HepG2 (cell line): Measurements from ENCODE around the gene SPACDR. TPM values are rescaled to one million over a fixed set of nuclear protein-coding genes. Genes with fewer than 3 reads are reported as not detected.
A peak's percentile ranks its signal among the peaks of the same experiment; 100 is the strongest.

Source experiments
- ATAC-seq: fragments of 200-7000 bp; cut with Tn5 transposase; 3 replicates; pipeline ENCODE4 v1.9.1; 2020; ENCODE audit warnings: mild to moderate bottlenecking, moderate library complexity
- BruUV-seq: library from RNA; stranded (reverse); fragments of 400-500 nt; replicated peaks from 2 replicates; lab custom pipeline; 2021; lab: Mats Ljungman, UMichigan
- CTCF ChIA-PET: fragments of 300-600 bp; formaldehyde crosslinking; extraction: SDS; loops from one replicate; lab custom pipeline; 2021; ENCODE audit warnings: low total read pairs, inconsistent platforms, low intra/inter-chr PET ratio; lab: Yijun Ruan, JAX
- POLR2A ChIA-PET: fragments of 350-600 bp; sonication (Branson Sonifier 250); formaldehyde crosslinking; loops from one replicate; lab custom pipeline; 2020; ENCODE audit warnings: antibody characterized with exemption, inconsistent platforms; lab: Yijun Ruan, JAX
- DNase-seq: peaks from one replicate; pipeline ENCODE4 v3.0.0-alpha.2; 2015; ENCODE audit warnings: low spot score
- FAIRE-seq: peaks from 3 replicates; lab custom pipeline; 2011; peaks lifted over from hg19 to GRCh38; lab: Jason Lieb, UNC
- H2AFZ ChIP-seq: one replicate; pipeline ENCODE4 v1.6.1; 2011; ENCODE audit warnings: low read length, inconsistent platforms
- H3K27ac ChIP-seq: fragments of 300-600 bp; 3 replicates; pipeline ENCODE4 v1.8.0; 2011; ENCODE audit warnings: mixed run types, mild to moderate bottlenecking, mixed read lengths, low read length, inconsistent platforms; ENCODE audit not compliant: insufficient read depth; ENCODE audit errors: extremely low read length
- H3K27me3 ChIP-seq, 2 experiments: fragments of 200-600 bp in 1 of 2; 2 replicates in 1 of 2; 3 replicates in 1 of 2; pipeline versions ENCODE4 v1.6.0 to v1.8.0; 2011; ENCODE audit warnings: low read length in 2 of 2, mild to moderate bottlenecking in 2 of 2, moderate library complexity in 2 of 2, inconsistent platforms in 1 of 2; ENCODE audit not compliant: insufficient read depth in 2 of 2, control insufficient read depth in 1 of 2
- H3K36me3 ChIP-seq, 2 experiments: fragments of 200-600 bp in 1 of 2; replicated peaks in 1 of 2; 2 replicates in 1 of 2; 3 replicates in 1 of 2; pipeline versions ENCODE4 v1.5.1 to v1.8.0; 2011; ENCODE audit warnings: low read length in 2 of 2, inconsistent platforms in 1 of 2; ENCODE audit not compliant: insufficient read depth in 2 of 2, control insufficient read depth in 1 of 2
- H3K4me1 ChIP-seq: 2 replicates; pipeline ENCODE4 v1.5.1; 2012; ENCODE audit warnings: low read length, inconsistent platforms; ENCODE audit not compliant: insufficient read depth
- H3K4me2 ChIP-seq: 2 replicates; pipeline ENCODE4 v1.6.0; 2011; ENCODE audit warnings: low read depth, low read length, inconsistent platforms
- H3K4me3 ChIP-seq, 3 experiments: fragments of 200-600 bp in 1 of 3; sonication (generic), shearing (Covaris generic) in 1 of 3; replicated peaks in 1 of 3; 2 replicates each; pipeline ENCODE4 v1.5.1; 2011 to 2016; ENCODE audit warnings: low read length in 3 of 3, inconsistent platforms in 2 of 3, low read depth in 2 of 3, mild to moderate bottlenecking in 2 of 3, control low read depth in 1 of 3, mixed read lengths in 1 of 3; ENCODE audit not compliant: insufficient read depth in 1 of 3
- H3K79me2 ChIP-seq: one replicate; pipeline ENCODE4 v1.6.1; 2011; ENCODE audit warnings: low read length, inconsistent platforms; ENCODE audit not compliant: insufficient read depth
- H3K9ac ChIP-seq: 2 replicates; pipeline ENCODE4 v1.6.0; 2011; ENCODE audit warnings: mild to moderate bottlenecking, low read depth, low read length, inconsistent platforms; ENCODE audit not compliant: insufficient read depth
- H3K9me3 ChIP-seq: 2 replicates; pipeline ENCODE4 v1.5.1; 2012; ENCODE audit warnings: mild to moderate bottlenecking, low read length
- H4K20me1 ChIP-seq: 2 replicates; pipeline ENCODE4 v1.6.0; 2011; ENCODE audit warnings: inconsistent platforms, mild to moderate bottlenecking, low read length, moderate library complexity; ENCODE audit not compliant: insufficient read depth
- ARID2 ChIP-seq: sonication (generic); formaldehyde crosslinking; IDR thresholded peaks from 2 replicates; pipeline ENCODE4 v1.8.1; 2022; ENCODE audit warnings: mild to moderate bottlenecking, missing genetic modification reagents, borderline replicate concordance
- ATF6 ChIP-seq: sonication (generic); formaldehyde crosslinking; conservative IDR thresholded peaks from 2 replicates; pipeline ENCODE4 v1.4.0; 2020; ENCODE audit warnings: missing genetic modification reagents
- BHLHE40 ChIP-seq: IDR thresholded peaks from 2 replicates; pipeline ENCODE4 v1.6.1; 2011; ENCODE audit warnings: low read length, improper control_type of control experiment
- NFE2L2 ChIP-seq: fragments of 150-350 bp; IDR thresholded peaks from 2 replicates; pipeline ENCODE4 v1.6.1; 2014; ENCODE audit warnings: low read length
- PCBP2 ChIP-seq: fragments of 200-400 bp; formaldehyde crosslinking; optimal IDR thresholded peaks from 2 replicates; pipeline ENCODE3; 2018; ENCODE audit warnings: low read length, low read depth; ENCODE audit not compliant: poor library complexity, severe bottlenecking
- RCOR2 ChIP-seq: IDR thresholded peaks from 2 replicates; pipeline ENCODE4 v1.6.1; 2016; ENCODE audit warnings: missing biosample characterization, missing genetic modification reagents
- ZNF121 ChIP-seq: sonication (generic); formaldehyde crosslinking; IDR thresholded peaks from 2 replicates; pipeline ENCODE4 v1.5.0; 2020; ENCODE audit warnings: mild to moderate bottlenecking, missing genetic modification reagents
- ZNF577 ChIP-seq: sonication (generic); formaldehyde crosslinking; IDR thresholded peaks from 2 replicates; pipeline ENCODE4 v1.4.0; 2020; ENCODE audit warnings: mild to moderate bottlenecking, low read depth, missing genetic modification reagents, borderline replicate concordance
- ZNF598 ChIP-seq: sonication (generic); formaldehyde crosslinking; IDR thresholded peaks from 2 replicates; pipeline ENCODE4 v1.5.1; 2020; ENCODE audit warnings: mild to moderate bottlenecking, missing genetic modification reagents, borderline replicate concordance
- ZNF788 ChIP-seq: sonication (generic); formaldehyde crosslinking; IDR thresholded peaks from 2 replicates; pipeline ENCODE4 v1.5.0; 2020; ENCODE audit warnings: mild to moderate bottlenecking, missing genetic modification reagents, borderline replicate concordance
- WGBS: methylation state at CpG from one replicate; pipeline ENCODE4 v1.1.6; 2017; ENCODE audit warnings: low lambda C conversion rate; 5-methylcytosine and 5-hydroxymethylcytosine counted together
- in situ Hi-C: cut with HindIII; loops from 2 replicates; pipeline ENCODE4 v1.10.0; 2017; ENCODE audit warnings: low pct_unique_long_range_greater_than_20kb; ENCODE audit not compliant: extremely low pct_ligation_motif_present
- intact Hi-C: fragments of 100-400 bp; cut with micrococcal nuclease; formaldehyde crosslinking; loops from one replicate; pipeline ENCODE4 v1.10.0; 2022; ENCODE audit not compliant: unreplicated experiment
- polyA plus RNA-seq, 8 experiments: library from polyadenylated mRNA; depleted of rRNA in 3 of 8; stranded (reverse) in 7 of 8; unstranded in 1 of 8; fragments of >200 nt; fragmentation: Illumina TruSeq in 4 of 8; extraction: Trizol in 4 of 8; gene quantifications; 2 replicates each; pipeline versions ENCODE4 v1.2.1 to v1.2.3, GENCODE V29; 2011 to 2016; ENCODE audit warnings: low read depth in 4 of 8, missing spikeins in 1 of 8, mixed read lengths in 1 of 8; ENCODE audit not compliant: insufficient read depth in 1 of 8
- total RNA-seq, 5 experiments: library from RNA; depleted of rRNA; stranded (reverse); fragments of >200 nt; fragmentation: Illumina TruSeq; extraction: Trizol; gene quantifications; 2 replicates each; pipeline ENCODE4 v1.2.3, GENCODE V29; 2016; ENCODE audit warnings: low read depth in 1 of 5

The SPACDR gene
- total and polyA plus RNA-seq, 2 of the 13 experiments (the other 11 are each of a cell fraction or from before 2014, with no cell fraction given) = 0.41 TPM; not detected in 1

- TF ChIP-seq ATF6 (CRISPR knock-in tag) = no peak
- TF ChIP-seq ZNF577 (CRISPR knock-in tag) = no peak
- TF ChIP-seq NFE2L2 = no peak
- TF ChIP-seq BHLHE40 = no peak
- no peak for TF ChIP-seq ZNF598
- TF ChIP-seq RCOR2 (CRISPR knock-in tag) = no peak
- no peak for TF ChIP-seq ZNF788 (CRISPR knock-in tag)
- TF ChIP-seq ARID2 (CRISPR knock-in tag) = no peak
Observed at GRCh38 chr7:100464791-100465190, 731 bp upstream of the SPACDR start (continued).

GRCh38 chr7:100457033-100457432 is 7.0 kb downstream of the SPACDR start:
- Histone ChIP-seq H3K4me2 (no peak overlapping the region), H3K4me1 (peaks cover 21% of the 10 kb centered on the region), H3K9me3 (no peaks in the 10 kb centered on the region), H3K79me2 (no peaks in the 10 kb centered on the region), H2AFZ (no peak overlapping the region), H3K27ac (no peak overlapping the region), H3K27me3 (peaks cover 0 to 17% of the 10 kb centered on the region in 2 experiments; a peak in 2 of 5 replicates), H3K9ac (no peak overlapping the region), H4K20me1 (no peaks in the 10 kb centered on the region), H3K4me3 (no peak overlapping the region), H3K36me3 (no peaks in the 10 kb centered on the region)
- intact Hi-C loops = no loop called here
- TF ChIP-seq ZNF121 (CRISPR knock-in tag) (peak; percentile 61; the same call in 1 of the 2 replicates), PCBP2 (no peak)
- ChIA-PET POLR2A (interaction anchor here (4.4 to 5.0 kb wide), 2 partner anchors 13 to 28 kb away, joined by 24 to 31 read pairs; partner anchors contain the start of genes MEPCE and ZCWPW1), CTCF (no interaction called here)
- no peak for ATAC-seq
- FAIRE-seq = no peak
- DNase-seq = no peak
- in situ Hi-C loops = no loop called here
- 60% methylated on average over 6 of the region's 6 CpGs for WGBS
- no TSS peak for BruUV-seq
